ENCODE results near the gene SCCPDH.

- TF ChIP-seq JUND (IDR thresholded peaks at IDR 0.05) (no peak), CTCF (IDR thresholded peaks at IDR 0.05; ENCODE audit: low read depth, low read length, missing input control) (no peak), REST (IDR thresholded peaks at IDR 0.05) (no peak)
Observed at GRCh38 chr1:246793356-246793896, 69.2 kb downstream of the SCCPDH start.

Measured in liver (tissue), 3 donors.